GM23248 (cell line): ENCODE results near the gene NYAP2.

Source experiments
- EZH2 ChIP-seq: fragments of 200-600 bp; sonication (generic); IDR thresholded peaks from 2 replicates; pipeline ENCODE4 v1.6.1; 2018; ENCODE audit warnings: antibody characterized with exemption, mild to moderate bottlenecking; ENCODE audit not compliant: insufficient read depth, poor library complexity, severe bottlenecking
- EZH2phosphoT487 ChIP-seq: fragments of 200-600 bp; sonication (generic); IDR thresholded peaks from 2 replicates; pipeline ENCODE4 v1.6.1; 2018; ENCODE audit warnings: antibody characterized with exemption, moderate library complexity, mild to moderate bottlenecking, low read depth; ENCODE audit not compliant: insufficient read depth

DNA sequence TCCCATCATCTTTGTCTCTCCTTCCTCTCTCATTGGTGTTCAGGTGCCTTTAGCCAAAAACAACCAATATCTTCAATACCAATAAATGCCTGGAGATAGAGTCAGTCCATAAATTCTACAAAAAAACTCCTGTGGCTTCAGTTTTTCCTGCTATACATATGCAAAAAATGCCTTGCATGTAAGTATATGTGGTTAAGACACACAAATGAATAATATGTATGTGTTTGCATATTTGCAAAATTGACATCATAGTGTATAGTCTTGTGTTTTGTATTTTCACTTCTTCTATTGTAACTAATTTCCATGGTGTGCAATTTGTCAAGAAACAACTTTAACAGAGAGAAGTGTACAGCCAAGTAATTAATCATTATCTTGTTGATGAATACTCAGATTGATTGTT, 115.5 kb downstream of the NYAP2 start:
- no peak for TF ChIP-seq EZH2phosphoT487
- TF ChIP-seq EZH2 = no peak
